ENCODE data around the gene POU3F3. TPM values are rescaled to one million over a fixed set of nuclear protein-coding genes. Genes with fewer than 3 reads are reported as not detected.

POU3F3 gene
- total and polyA plus RNA-seq, 3 donors from 2014 or later, result 0.71 to 1.7 (median 0.96) TPM

- no peak for DNase-seq
- intact Hi-C loops (cut with DNase I; ENCODE audit: low total_unique reads), result no loop called here
- Histone ChIP-seq H3K9me3 (no peaks in the 10 kb centered on the region), H3K27ac (no peak overlapping the region), H3K36me3 (ENCODE audit: low read depth, missing control alignments) (no peaks in the 10 kb centered on the region), H3K4me1 (no peaks in the 10 kb centered on the region), H3K4me3 (no peak overlapping the region), H3K27me3 (no peaks in the 10 kb centered on the region)
- TF ChIP-seq POLR2A (IDR thresholded peaks at IDR 0.05), result no peak
- no peak for TF ChIP-seq CTCF (IDR thresholded peaks at IDR 0.05)
- WGBS, 2 donors, result 72 to 78% methylated on average over 14 of the region's 14 CpGs
These were observed 47.3 kb downstream of the POU3F3 start for GRCh38 chr2:104901037-104901881.

GRCh38 chr2:104902317-104902716 is 48.4 kb downstream of the POU3F3 start:
- no peak for TF ChIP-seq CTCF (IDR thresholded peaks at IDR 0.05)
- TF ChIP-seq POLR2A (IDR thresholded peaks at IDR 0.05), result no peak
- intact Hi-C loops (cut with DNase I; ENCODE audit: low total_unique reads), result no loop called here
- DNase-seq, result no peak
- H3K9me3 ChIP-seq, result no peaks in the 10 kb centered on the region
- no peak overlapping the region for H3K4me3 ChIP-seq
- H3K27me3 ChIP-seq, result no peaks in the 10 kb centered on the region
- no peak overlapping the region for H3K27ac ChIP-seq
- no peaks in the 10 kb centered on the region for H3K4me1 ChIP-seq
- H3K36me3 ChIP-seq (ENCODE audit: low read depth, missing control alignments), result no peaks in the 10 kb centered on the region
- 82 to 84% methylated on average over 6 of the region's 6 CpGs for WGBS, 2 donors

Small RNA genes within 50 kb of the gene (small RNA-seq; reads per million reads assigned to genes)
- 0 reads per million in 2 donors for gene AC018730.1

Other genes with a start within 250 kb of the POU3F3 start
- 10 to 100 TPM; 28.6 to 30.5 TPM for gene MRPS9, start 184.0 kb downstream of the POU3F3 start, total RNA-seq
- gene MRPS9, start 184.0 kb downstream of the POU3F3 start, polyA plus RNA-seq (ENCODE audit: insufficient read depth, low read depth, low replicate concordance), result 59.6 TPM